GM21423 (cell line): Measurements from ENCODE around the gene MLXIP.
"Not testable (repeated sequence)": the region's sequence is repeated elsewhere in the genome, so short reads cannot be mapped to it uniquely, and the experiment has no call there.

Source experiments
- ATAC-seq: cut with Tn5 transposase; IDR thresholded peaks from one replicate; pipeline ENCODE4 v1.9.1; 2021; ENCODE audit warnings: mild to moderate bottlenecking, moderate library complexity; ENCODE audit not compliant: unreplicated experiment

MLXIP gene

DNA sequence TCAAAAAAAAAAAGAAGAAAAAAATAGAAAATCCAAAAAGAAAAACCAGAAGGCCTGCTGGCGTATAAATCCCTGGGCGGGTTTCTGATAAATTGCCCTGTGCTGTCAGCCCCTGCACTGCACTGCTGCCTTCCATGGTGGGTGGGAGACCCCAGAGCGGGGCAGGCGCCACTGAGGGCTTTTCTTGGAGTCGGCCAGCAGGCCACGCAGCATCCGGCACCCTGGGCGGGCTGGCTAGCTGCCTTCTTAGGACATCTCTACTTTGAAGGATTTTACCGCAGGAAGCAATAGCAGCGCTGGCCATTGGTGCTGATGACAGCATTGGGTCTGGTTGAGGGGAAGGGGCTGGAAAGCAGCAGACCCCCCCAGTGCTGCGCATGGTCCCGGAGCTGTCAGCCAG is 66.3 kb downstream of the MLXIP start:
- no peak for ATAC-seq

DNA sequence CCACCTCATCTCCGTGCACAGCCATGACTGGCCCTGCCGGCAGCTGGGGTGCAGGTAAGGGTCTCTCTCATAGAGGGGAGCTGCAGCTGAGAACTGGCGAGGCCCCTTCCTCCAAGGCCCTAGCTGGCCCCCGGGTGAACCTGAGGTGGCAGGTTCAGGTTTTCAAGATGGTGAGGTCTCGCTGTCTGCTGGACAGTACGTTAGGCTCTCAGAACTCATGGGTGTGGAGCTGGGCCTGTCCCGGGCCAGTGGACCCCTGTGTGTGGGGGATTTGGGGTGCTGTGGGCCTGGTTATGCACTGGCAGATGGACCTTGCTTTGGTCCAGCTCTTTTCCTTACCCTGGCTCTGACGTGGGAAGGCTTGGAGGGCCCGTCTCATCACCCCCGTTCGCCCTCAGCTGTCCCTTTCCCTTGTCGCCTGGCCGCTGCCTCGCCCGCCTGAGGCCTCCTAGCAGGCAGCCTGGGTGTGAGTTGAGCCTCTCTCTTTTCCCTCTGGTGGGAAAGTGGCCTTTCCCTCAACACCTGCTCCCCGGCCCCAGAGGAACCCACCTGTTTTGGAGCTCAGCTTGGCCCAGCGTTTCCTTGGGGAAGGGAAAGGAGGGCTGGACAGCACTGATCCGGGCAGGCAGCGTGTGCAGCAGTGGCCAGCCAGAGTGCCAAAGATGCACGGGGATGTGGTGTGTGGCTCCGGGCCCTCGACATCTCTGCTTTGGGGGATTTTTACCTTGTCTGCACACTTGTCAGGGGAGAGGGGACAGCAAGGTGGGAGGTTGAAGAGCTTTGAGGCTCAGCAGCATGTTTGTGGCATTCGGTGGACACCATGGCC is 67.2 kb downstream of the MLXIP start:
- no peak for ATAC-seq

GRCh38 chr12:122147514-122148290 is 69.1 kb downstream of the MLXIP start:
- ATAC-seq = no peak

GRCh38 chr12:122148657-122149056 is 70.1 kb downstream of the MLXIP start:
- no peak for ATAC-seq

DNA sequence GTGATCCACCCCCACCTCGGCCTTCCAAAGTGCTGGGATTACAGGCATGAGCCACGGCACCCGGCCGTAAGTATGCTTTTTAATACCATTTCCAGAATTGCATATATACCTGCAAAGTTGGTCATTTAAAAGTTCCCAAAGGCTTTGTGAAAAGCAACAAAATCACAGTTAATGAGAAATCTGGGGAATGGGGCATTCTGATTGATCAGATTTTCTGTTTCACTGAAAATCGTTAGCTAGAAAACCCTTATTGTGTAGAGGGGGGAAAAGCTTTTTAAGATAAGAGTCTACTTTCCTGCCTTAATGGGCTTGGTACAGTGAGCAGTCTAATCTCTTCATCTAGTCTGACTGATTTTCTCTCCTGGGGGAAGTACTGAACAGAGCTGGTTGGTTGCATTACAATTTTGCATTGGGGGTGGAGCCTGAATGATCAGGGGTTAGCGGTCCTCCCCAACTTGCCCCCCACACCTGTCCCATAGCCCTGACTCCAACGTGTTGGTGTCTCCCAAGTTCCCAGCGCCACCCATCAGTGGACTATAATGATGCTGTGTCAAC is 71.6 kb downstream of the MLXIP start:
- ATAC-seq = no peak

- no peak for ATAC-seq
Measured at GRCh38 chr12:122152754-122153153, 74.2 kb downstream of the MLXIP start.

- ATAC-seq = no peak
Measured at GRCh38 chr12:122155705-122156104, 77.1 kb downstream of the MLXIP start.

DNA sequence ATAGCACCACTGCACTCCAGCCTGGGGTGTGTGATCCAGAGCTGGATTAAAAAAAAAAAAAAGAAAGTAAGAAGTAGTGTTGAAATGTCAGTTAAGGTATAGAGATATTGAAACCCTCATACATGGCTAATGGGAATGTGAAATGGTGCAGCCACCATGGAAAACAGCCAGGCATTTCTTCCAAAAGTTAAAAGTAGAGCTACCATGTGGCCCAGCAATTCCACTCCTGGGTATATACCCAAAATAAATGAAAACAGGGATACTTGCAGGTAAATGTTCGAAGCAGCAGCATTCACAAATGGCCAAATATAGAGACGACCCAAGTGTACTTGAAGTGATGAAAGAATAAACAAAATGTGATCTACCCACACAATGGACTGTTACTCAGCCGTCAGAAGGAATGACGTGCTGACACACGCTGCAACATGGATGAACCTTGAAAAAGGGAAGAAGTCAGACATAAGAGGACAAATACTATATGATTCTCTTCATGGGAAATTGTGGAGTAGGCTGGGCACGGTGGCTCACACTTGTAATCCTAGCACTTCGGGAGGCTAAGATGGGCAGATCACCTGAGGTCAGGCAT is 80.2 kb downstream of the MLXIP start:
- ATAC-seq = no peak

DNA sequence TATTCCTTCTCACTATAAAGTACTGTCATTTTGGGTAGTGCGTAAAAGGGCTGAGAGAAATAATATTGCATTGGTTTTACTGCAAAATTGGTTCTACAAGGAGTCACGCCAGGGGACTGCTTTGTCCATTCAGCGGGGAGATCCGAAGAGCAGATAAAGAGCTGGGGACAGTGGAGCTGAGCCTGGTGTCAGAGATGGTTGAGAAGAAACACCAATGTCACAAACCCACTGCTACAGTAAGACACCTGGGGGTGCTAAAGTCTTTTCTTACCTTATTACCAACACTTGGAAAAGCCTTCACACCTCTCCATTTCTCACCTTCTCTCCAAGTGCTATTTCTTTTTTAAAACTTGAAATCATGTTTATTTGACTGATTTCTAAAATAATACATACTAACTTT is 81.3 kb downstream of the MLXIP start:
- no peak for ATAC-seq

DNA sequence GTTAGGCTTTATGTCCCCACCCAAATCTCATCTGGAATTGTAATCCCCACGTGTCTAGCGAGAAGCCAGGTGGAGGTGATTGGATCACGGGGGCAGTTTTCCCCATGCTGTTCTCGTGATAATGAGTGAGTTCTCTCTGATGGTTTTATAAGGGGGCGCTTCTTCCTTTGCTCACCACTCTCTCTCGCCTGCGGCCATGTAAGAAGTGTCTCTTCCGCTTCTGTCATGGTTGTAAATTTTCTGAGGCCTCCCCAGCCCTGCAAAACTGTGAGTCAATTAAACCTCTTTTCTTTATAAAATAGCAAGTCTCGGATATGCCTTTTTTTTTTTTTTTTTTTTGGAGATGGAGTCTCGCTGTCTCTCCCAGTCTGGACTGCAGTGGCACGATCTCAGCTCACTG is 82.2 kb downstream of the MLXIP start:
- no peak for ATAC-seq

DNA sequence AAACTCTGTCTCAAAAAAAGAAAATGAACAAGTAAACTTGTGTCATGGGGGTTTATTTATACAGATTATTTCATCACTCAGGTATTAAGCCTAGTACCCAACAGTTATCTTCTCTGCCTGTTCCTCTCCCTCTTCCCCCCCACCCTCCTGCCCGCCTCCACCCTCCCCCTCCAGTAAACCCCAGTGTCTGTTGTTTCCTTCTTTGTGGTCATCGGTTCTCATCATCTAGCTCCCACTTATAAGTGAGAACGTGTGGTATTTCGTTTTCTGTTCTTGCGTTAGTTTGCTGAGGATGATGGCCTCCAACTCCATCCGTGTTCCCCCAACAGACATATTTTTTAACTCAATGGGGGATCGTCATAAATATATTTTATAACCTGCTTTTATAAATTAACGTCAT is 83.1 kb downstream of the MLXIP start:
- no peak for ATAC-seq

DNA sequence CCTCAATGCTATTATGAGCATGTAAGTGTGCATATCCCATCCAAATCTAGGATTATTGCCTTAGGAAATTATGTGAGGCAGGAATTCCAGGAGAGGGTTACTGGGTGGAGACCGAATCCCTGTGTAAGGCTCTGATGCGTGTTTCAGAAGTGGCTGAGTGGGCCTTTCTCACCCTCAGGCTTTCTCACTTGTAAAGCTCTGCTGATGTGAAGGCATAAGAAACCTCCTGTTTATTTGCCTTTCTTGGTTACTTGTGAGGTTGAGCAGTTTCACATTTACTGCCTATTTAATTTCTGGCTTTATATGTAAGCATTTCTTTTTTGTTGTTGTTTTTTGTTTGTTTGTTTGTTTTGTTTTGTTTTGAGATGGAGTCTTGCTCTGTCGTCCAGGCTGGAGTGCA is 84.4 kb downstream of the MLXIP start:
- ATAC-seq = no peak

DNA sequence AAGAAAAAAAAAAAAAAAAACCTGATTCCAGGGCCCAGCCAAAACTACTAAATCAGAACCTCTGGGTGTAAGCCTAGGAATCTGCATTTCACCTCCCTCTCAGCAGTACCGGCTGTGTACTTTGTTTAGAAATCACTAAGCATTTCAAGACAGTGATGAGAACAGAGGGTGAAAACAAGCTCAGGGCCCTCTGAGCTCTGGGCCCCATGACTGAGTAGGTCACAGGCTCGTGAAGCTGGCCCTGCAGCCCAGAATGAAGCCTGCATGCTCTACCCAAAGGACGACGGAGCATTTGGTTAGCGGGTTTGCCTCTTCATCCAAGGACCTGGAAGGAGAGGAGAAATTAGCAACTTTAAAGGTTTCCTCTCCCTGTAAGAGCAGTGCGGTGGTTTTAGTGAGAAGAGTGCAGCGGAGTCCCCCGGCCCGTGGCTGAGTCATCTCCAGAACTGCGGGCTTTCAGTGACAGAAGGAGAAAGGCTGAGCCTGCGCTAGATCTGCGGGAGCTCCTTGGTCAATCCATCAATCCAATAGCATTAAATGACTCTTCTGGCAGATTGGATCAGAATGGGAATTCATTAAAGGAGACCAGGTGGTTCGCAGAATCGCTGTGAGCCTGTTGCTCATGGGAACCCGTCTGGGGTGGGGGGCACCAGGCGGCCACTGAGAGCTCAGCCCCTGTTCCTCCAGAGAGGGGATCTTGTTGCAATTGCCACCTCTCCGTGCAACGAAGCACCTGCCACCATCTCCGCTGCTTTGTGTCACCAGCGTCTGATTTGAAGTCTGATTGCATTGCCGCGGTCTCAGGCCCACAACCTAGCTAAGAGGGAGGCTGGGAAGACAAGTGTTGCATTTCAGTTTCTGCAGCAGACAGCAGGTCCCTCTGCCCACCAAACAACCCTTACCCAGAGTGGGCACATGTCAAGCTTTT is 88.1 kb downstream of the MLXIP start:
- ATAC-seq = no peak

GRCh38 chr12:122167356-122167925 is 88.9 kb downstream of the MLXIP start:
- no peak for ATAC-seq

DNA sequence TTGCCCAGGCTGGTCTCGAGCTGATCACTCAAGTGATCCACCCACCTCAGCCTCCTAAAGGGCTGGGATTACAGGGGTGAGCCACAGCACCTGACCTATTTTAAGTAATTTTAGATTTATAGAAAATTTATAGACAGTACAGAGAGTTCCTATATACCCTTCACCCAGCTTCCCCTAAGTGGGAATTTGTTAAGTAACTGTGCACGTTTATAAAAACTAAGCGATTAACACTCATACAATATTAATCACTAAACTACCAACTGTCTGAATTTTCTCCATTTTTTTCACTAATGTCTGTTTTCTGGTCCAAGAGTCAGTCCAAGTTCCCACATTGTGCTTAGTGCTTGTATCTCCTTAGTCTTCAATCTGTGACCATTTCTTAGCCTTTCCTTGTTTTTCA is 89.9 kb downstream of the MLXIP start:
- no peak for ATAC-seq

DNA sequence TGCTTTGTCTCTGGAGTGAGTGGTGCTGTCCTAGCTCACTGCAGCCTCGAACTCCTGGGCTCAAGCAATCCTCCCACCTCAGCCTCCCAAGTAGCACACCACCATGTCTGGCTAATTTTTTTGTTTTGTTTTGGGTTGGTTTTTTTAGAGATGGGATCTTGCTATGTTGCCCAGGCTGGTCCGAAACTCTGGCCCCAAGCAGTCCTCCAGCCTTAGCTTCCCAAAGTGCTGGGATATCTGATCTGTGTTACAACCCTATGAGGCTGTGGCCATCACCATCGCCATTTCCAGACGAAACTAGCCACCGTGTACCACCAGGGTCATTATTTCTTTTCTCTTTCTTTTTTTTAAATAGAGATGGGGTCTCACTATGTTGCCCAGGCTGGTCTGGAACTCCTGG is 92.8 kb downstream of the MLXIP start:
- ATAC-seq = no peak

GRCh38 chr12:122172262-122172939 is 93.8 kb downstream of the MLXIP start:
- ATAC-seq = no peak

- no peak for ATAC-seq
Measured at GRCh38 chr12:122174155-122174845, 95.7 kb downstream of the MLXIP start, which contains the start of gene IL31. IL31 (minus strand) TSS chr12:122174221; CDS start chr12:122174172, 49 bp downstream.

GRCh38 chr12:122176473-122176872 is 97.9 kb downstream of the MLXIP start:
- ATAC-seq = not testable (repeated sequence)
